Measurements from ENCODE around the gene TRIM32. TPM values are rescaled to one million over a fixed set of nuclear protein-coding genes. Genes with fewer than 3 reads are reported as not detected.

Gene TRIM32
- total RNA-seq, 4 donors from 2014 or later: 10.8 to 12.8 (median 12.0) TPM

DNA sequence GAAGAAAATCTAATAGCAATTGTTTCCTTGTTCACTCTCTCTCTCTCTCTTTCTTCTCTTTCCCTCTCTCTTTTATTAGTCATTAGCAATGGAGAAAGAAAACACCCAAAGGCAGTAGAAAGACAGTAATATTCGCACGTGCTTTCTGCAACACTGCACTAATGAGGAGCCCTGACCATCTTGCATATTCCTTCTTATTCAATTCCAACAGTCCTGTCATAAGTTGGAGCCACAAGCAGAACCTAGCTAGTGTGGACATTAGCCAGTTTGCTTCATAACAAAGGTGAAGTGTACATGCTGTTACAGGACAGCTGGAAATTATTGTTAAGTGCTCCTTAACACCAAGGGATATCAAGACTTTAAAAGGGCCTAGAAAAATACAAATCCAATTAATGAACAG lies 63.4 kb downstream of the TRIM32 start:
- Histone ChIP-seq H3K9me3 (no peaks in the 10 kb centered on the region), H3K27ac (no peak overlapping the region), H3K27me3 (no peaks in the 10 kb centered on the region), H3K4me3 (no peak overlapping the region), H3K4me1 (no peaks in the 10 kb centered on the region), H3K36me3 (no peaks in the 10 kb centered on the region)
- DNase-seq (ENCODE audit: low spot score in 2 of 2): no peak
- TF ChIP-seq, protein P1, sequence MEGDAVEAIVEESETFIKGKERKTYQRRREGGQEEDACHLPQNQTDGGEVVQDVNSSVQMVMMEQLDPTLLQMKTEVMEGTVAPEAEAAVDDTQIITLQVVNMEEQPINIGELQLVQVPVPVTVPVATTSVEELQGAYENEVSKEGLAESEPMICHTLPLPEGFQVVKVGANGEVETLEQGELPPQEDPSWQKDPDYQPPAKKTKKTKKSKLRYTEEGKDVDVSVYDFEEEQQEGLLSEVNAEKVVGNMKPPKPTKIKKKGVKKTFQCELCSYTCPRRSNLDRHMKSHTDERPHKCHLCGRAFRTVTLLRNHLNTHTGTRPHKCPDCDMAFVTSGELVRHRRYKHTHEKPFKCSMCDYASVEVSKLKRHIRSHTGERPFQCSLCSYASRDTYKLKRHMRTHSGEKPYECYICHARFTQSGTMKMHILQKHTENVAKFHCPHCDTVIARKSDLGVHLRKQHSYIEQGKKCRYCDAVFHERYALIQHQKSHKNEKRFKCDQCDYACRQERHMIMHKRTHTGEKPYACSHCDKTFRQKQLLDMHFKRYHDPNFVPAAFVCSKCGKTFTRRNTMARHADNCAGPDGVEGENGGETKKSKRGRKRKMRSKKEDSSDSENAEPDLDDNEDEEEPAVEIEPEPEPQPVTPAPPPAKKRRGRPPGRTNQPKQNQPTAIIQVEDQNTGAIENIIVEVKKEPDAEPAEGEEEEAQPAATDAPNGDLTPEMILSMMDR (IDR thresholded peaks at IDR 0.05): no peak
- TF ChIP-seq EP300 (IDR thresholded peaks at IDR 0.05): no peak
- no peak for TF ChIP-seq POLR2A (IDR thresholded peaks at IDR 0.05)
- TF ChIP-seq POLR2AphosphoS5 (IDR thresholded peaks at IDR 0.05): no peak
- WGBS: 76% methylated on average over 2 of the region's 2 CpGs
